A549 (cell line): ENCODE results near the gene TMEM107. TPM values are rescaled to one million over a fixed set of nuclear protein-coding genes. Genes with fewer than 3 reads are reported as not detected.

Experiments
- ATAC-seq, 2 experiments: fragments of 200-7000 bp in 1 of 2; fragments of >200 bp in 1 of 2; cut with Nextera tagmentation in 1 of 2; cut with Tn5 transposase in 1 of 2; 3 replicates each; pipeline versions ENCODE4 v1.8.0 to v1.9.1; 2018 to 2020; ENCODE audit warnings: mild to moderate bottlenecking in 1 of 2, moderate library complexity in 1 of 2
- CTCF ChIA-PET: fragments of 300-600 bp; sonication (Branson Sonifier 250); formaldehyde crosslinking; extraction: SDS; loops from one replicate; lab custom pipeline; 2021; ENCODE audit warnings: antibody characterized with exemption, inconsistent platforms; lab: Yijun Ruan, JAX
- POLR2A ChIA-PET: fragments of 350-600 bp; formaldehyde crosslinking; extraction: SDS; loops from one replicate; lab custom pipeline; 2021; ENCODE audit warnings: antibody characterized with exemption, inconsistent platforms; lab: Yijun Ruan, JAX
- DNase-seq, 2 experiments: peaks; one replicate each; pipeline versions ENCODE4 v3.0.0 to v3.0.0-alpha.2; 2011 to 2016; ENCODE audit warnings: low read depth in 1 of 2, low spot score in 1 of 2
- FAIRE-seq: peaks from 2 replicates; lab custom pipeline; 2011; peaks lifted over from hg19 to GRCh38; lab: Jason Lieb, UNC
- H3K27ac ChIP-seq, 2 experiments: fragments of >200 bp; sonication (Bioruptor Twin); formaldehyde crosslinking; 3 replicates each; pipeline ENCODE4 v1.5.1; 2016 to 2017
- H3K4me1 ChIP-seq: fragments of >200 bp; sonication (Bioruptor Twin); formaldehyde crosslinking; 3 replicates; pipeline ENCODE4 v1.6.1; 2016
- H3K4me2 ChIP-seq: fragments of >200 bp; sonication (Bioruptor Twin); formaldehyde crosslinking; 3 replicates; pipeline ENCODE4 v1.6.1; 2016
- H3K4me3 ChIP-seq: fragments of >200 bp; sonication (Bioruptor Twin); formaldehyde crosslinking; 3 replicates; pipeline ENCODE4 v1.5.1; 2016
- H3K9me3 ChIP-seq: fragments of >200 bp; sonication (Bioruptor Twin); formaldehyde crosslinking; 3 replicates; pipeline ENCODE4 v1.6.1; 2016
- CEBPB ChIP-seq, 2 experiments: fragments of >200 bp in 1 of 2; sonication (Bioruptor Twin) in 1 of 2; formaldehyde crosslinking in 1 of 2; IDR thresholded peaks; 2 replicates each; pipeline ENCODE4 v1.6.1; 2012 to 2016
- E2F6 ChIP-seq: IDR thresholded peaks from 2 replicates; pipeline ENCODE4 v1.6.1; 2012; ENCODE audit warnings: low read depth, borderline replicate concordance
- EP300 ChIP-seq, 2 experiments: fragments of >200 bp; sonication (Bioruptor Twin); formaldehyde crosslinking; IDR thresholded peaks; 2 replicates in 1 of 2; 3 replicates in 1 of 2; pipeline ENCODE4 v1.6.1; 2016 to 2017
- ESRRA ChIP-seq: fragments of 150-350 bp; IDR thresholded peaks from 2 replicates; pipeline ENCODE4 v1.6.1; 2014; ENCODE audit warnings: mild to moderate bottlenecking, low read length, borderline replicate concordance
- FOSB ChIP-seq: fragments of 250-450 bp; sonication (Bioruptor Pico); IDR thresholded peaks from 2 replicates; pipeline ENCODE4 v1.5.0; 2020; ENCODE audit warnings: mild to moderate bottlenecking, moderate library complexity
- HEYL ChIP-seq: fragments of 250-450 bp; sonication (Bioruptor Pico); IDR thresholded peaks from 2 replicates; pipeline ENCODE4 v1.8.0; 2021; ENCODE audit warnings: mild to moderate bottlenecking, moderate library complexity
- HOXA7 ChIP-seq: fragments of 250-450 bp; sonication (Bioruptor Pico); IDR thresholded peaks from 2 replicates; pipeline ENCODE4 v1.5.0; 2020; ENCODE audit warnings: mild to moderate bottlenecking, moderate library complexity
- HOXB13 ChIP-seq: fragments of 250-450 bp; sonication (Bioruptor Pico); IDR thresholded peaks from 2 replicates; pipeline ENCODE4 v1.5.0; 2020; ENCODE audit warnings: low read depth, mild to moderate bottlenecking, moderate library complexity
- JUN ChIP-seq, 2 experiments: fragments of >200 bp; sonication (Bioruptor Twin); formaldehyde crosslinking; IDR thresholded peaks; 2 replicates in 1 of 2; 3 replicates in 1 of 2; pipeline ENCODE4 v1.6.1; 2016 to 2017
- KDM5A ChIP-seq: fragments of 200-600 bp; sonication (generic); IDR thresholded peaks from 2 replicates; pipeline ENCODE4 v1.6.1; 2016; ENCODE audit warnings: antibody characterized with exemption, mild to moderate bottlenecking
- MAFK ChIP-seq: fragments of 450-650 bp; IDR thresholded peaks from 2 replicates; pipeline ENCODE4 v1.6.1; 2014; ENCODE audit not compliant: partially characterized antibody
- MAZ ChIP-seq: fragments of 150-350 bp; IDR thresholded peaks from 2 replicates; pipeline ENCODE4 v1.6.1; 2014; ENCODE audit warnings: antibody characterized with exemption, low read depth, low read length, borderline replicate concordance
- NFE2L2 ChIP-seq: fragments of 150-350 bp; conservative IDR thresholded peaks from 2 replicates; pipeline ENCODE4 v1.6.1; 2014; ENCODE audit warnings: low read length
- NR3C1 ChIP-seq: fragments of >200 bp; sonication (Bioruptor Twin); formaldehyde crosslinking; IDR thresholded peaks from 3 replicates; pipeline ENCODE4 v1.6.1; 2017
- PHF8 ChIP-seq: fragments of 200-600 bp; sonication (generic); IDR thresholded peaks from 2 replicates; pipeline ENCODE4 v1.6.1; 2016; ENCODE audit warnings: low read depth, mild to moderate bottlenecking, antibody characterized with exemption, moderate library complexity, borderline replicate concordance
- POLR2AphosphoS2 ChIP-seq: conservative IDR thresholded peaks from 2 replicates; pipeline ENCODE4 v1.6.1; 2012; ENCODE audit warnings: low read length, improper control_type of control experiment, inconsistent platforms
- RARB ChIP-seq: fragments of 250-450 bp; sonication (Bioruptor Pico); IDR thresholded peaks from 2 replicates; pipeline ENCODE4 v1.8.0; 2021; ENCODE audit warnings: mild to moderate bottlenecking, moderate library complexity
- RCOR1 ChIP-seq: fragments of 150-350 bp; IDR thresholded peaks from 2 replicates; pipeline ENCODE4 v1.6.1; 2014; ENCODE audit warnings: antibody characterized with exemption, low read length, low read depth
- RFX5 ChIP-seq: fragments of 450-650 bp; IDR thresholded peaks from 2 replicates; pipeline ENCODE4 v1.7.1; 2014; ENCODE audit warnings: antibody characterized with exemption, mild to moderate bottlenecking, moderate library complexity
- SMC3 ChIP-seq: fragments of >200 bp; sonication (Bioruptor Twin); formaldehyde crosslinking; IDR thresholded peaks from 3 replicates; pipeline ENCODE4 v1.6.1; 2018; ENCODE audit warnings: inconsistent platforms
- TFCP2L1 ChIP-seq: fragments of 250-450 bp; sonication (Bioruptor Pico); IDR thresholded peaks from 2 replicates; pipeline ENCODE4 v1.5.0; 2021; ENCODE audit warnings: mild to moderate bottlenecking
- TP53 ChIP-seq: fragments of 250-450 bp; sonication (Bioruptor Pico); IDR thresholded peaks from 2 replicates; pipeline ENCODE4 v1.5.0; 2021; ENCODE audit warnings: mild to moderate bottlenecking, moderate library complexity
- ZC3H11A ChIP-seq: fragments of 450-650 bp; IDR thresholded peaks from 2 replicates; pipeline ENCODE4 v1.6.1; 2014; ENCODE audit warnings: antibody characterized with exemption, mild to moderate bottlenecking
- ZSCAN20 ChIP-seq: fragments of 250-450 bp; sonication (Bioruptor Pico); IDR thresholded peaks from 2 replicates; pipeline ENCODE4 v1.8.0; 2022; ENCODE audit warnings: mild to moderate bottlenecking, moderate library complexity
- WGBS: methylation state at CpG from one replicate; pipeline ENCODE4 v1.1.6; 2017; ENCODE audit errors: missing lambda C conversion rate; 5-methylcytosine and 5-hydroxymethylcytosine counted together
- polyA plus RNA-seq, 4 experiments: library from polyadenylated mRNA; depleted of rRNA in 3 of 4; stranded (reverse); fragments of >200 nt; fragmentation: RNase III in 1 of 4; extraction: RNeasy Plus Mini Kit Qiagen cat#74134 plus additional on column Dnase treatment in 1 of 4; gene quantifications; 2 replicates in 3 of 4; 3 replicates in 1 of 4; pipeline ENCODE4 v1.2.3, GENCODE V29; 2011 to 2017
- TF ChIP-seq, protein P1 (sequence below): fragments of 450-650 bp; IDR thresholded peaks from 2 replicates; pipeline ENCODE4 v1.6.1; 2014; ENCODE audit warnings: antibody characterized with exemption
- TF ChIP-seq, protein P2 (sequence below): IDR thresholded peaks from 2 replicates; pipeline ENCODE4 v1.6.1; 2012
- TF ChIP-seq, protein P3 (sequence below): IDR thresholded peaks from 2 replicates; pipeline ENCODE4 v1.6.1; 2012

TMEM107 gene
- polyA plus RNA-seq, 2 of the 4 experiments (the other 2 are of a cell fraction): 17.0 to 22.8 TPM

- H3K9me3 ChIP-seq: no peaks in the 10 kb centered on the region
- WGBS: 92% methylated on average over 14 of the region's 15 CpGs
- TF ChIP-seq KDM5A (no peak), NFE2L2 (no peak), E2F6 (no peak), TP53 (CRISPR knock-in tag) (no peak), TFCP2L1 (CRISPR knock-in tag) (no peak), ZC3H11A (no peak), ESRRA (no peak), MAZ (no peak), EP300 (IDR thresholded peaks at IDR 0.05) (no peak)
- TF ChIP-seq, protein P1, sequence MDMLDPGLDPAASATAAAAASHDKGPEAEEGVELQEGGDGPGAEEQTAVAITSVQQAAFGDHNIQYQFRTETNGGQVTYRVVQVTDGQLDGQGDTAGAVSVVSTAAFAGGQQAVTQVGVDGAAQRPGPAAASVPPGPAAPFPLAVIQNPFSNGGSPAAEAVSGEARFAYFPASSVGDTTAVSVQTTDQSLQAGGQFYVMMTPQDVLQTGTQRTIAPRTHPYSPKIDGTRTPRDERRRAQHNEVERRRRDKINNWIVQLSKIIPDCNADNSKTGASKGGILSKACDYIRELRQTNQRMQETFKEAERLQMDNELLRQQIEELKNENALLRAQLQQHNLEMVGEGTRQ: no peak
- DNase-seq (no peak), ATAC-seq (no peak), FAIRE-seq (no peak)
- no peak overlapping the region for H3K4me3 ChIP-seq
- no peak overlapping the region for H3K27ac ChIP-seq
- ChIA-PET POLR2A (no interaction called here), CTCF (interaction anchor here (0.8 to 26.5 kb wide), 5 partner anchors 6 to 65 kb away, joined by 3 to 601 read pairs (median 4); partner anchors contain the start of genes PER1 and VAMP2)
- peaks cover 3% of the 10 kb centered on the region; the same call in 1 of the 3 replicates for H3K4me1 ChIP-seq
- H3K4me2 ChIP-seq: no peak overlapping the region
Measured at GRCh38 chr17:8144401-8145231, 31.6 kb downstream of the TMEM107 start.

GRCh38 chr17:8143581-8144400 lies 32.4 kb downstream of the TMEM107 start:
- Histone ChIP-seq H3K9me3 (no peaks in the 10 kb centered on the region), H3K4me2 (no peak overlapping the region), H3K4me1 (peaks cover 5% of the 10 kb centered on the region; the same call in 1 of the 3 replicates), H3K27ac (no peak overlapping the region), H3K4me3 (no peak overlapping the region)
- FAIRE-seq (no peak), DNase-seq (no peak), ATAC-seq (no peak)
- peak; percentile 45 for TF ChIP-seq POLR2AphosphoS2
- TF ChIP-seq FOSB (CRISPR knock-in tag): no peak
- ChIA-PET CTCF (interaction anchor here (1.1 to 26.5 kb wide), 5 partner anchors 5 to 70 kb away, joined by 3 to 601 read pairs (median 79); partner anchors contain the start of genes HES7, PER1 and VAMP2), POLR2A (interaction anchor here (1.1 kb wide), 1 partner anchor 30 kb away, joined by 7 read pairs; no protein-coding TSS in a partner anchor)
- 87% methylated on average over 20 of the region's 22 CpGs for WGBS

DNA sequence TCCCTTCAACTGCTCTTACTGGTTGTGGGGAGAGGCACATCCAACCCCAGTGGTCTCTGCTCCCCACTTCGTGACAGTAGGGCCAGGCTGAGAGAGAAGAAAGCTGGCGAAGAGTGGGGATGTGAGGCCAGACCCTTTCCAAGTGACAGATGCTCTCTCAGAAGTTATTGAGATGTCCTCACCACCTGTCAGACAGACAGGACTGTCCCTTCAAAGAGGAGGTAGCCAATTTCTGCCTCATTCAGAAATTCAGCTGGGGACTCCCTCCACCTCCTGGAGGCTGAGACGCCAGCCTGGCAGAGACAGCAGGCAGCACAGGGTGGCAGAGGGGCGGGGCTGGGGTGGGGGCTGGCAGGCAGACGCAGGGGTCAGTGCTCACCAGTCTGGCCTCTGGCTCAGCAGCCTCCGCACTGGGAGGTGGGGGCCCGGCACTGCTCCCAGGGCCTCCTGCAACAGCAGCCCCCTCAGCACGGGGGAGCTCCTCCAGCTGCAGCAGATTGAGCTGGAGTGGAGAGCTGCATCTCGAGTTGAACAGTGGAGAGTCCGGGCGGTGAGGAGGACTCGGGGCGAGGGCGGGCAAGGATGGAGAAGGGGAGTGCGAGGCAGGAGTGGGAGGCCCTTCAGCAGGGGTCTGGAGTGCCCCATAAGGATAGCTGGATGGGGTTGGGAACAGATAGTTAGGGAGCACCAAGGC lies 33.1 kb downstream of the TMEM107 start:
- ATAC-seq: no peak
- Histone ChIP-seq H3K4me2 (no peak overlapping the region), H3K4me1 (peaks cover 6% of the 10 kb centered on the region; the same call in 2 of the 3 replicates), H3K9me3 (no peaks in the 10 kb centered on the region), H3K27ac (no peak overlapping the region), H3K4me3 (no peak overlapping the region)
- 93% methylated on average over 9 of the region's 15 CpGs for WGBS
- CTCF ChIA-PET: interaction anchor here (1.1 to 26.5 kb wide), 5 partner anchors 4 to 70 kb away, joined by 3 to 601 read pairs (median 79); partner anchors contain the start of genes HES7, PER1 and VAMP2
- FAIRE-seq: no peak
- POLR2A ChIA-PET: interaction anchor here (1.1 kb wide), 1 partner anchor 30 kb away, joined by 7 read pairs; no protein-coding TSS in a partner anchor
- no peak for DNase-seq
- no peak for TF ChIP-seq ZSCAN20
- no peak for TF ChIP-seq SMC3
- TF ChIP-seq HEYL: no peak
- TF ChIP-seq NR3C1: no peak
- no peak for TF ChIP-seq MAFK
- TF ChIP-seq RFX5: no peak
- no peak for TF ChIP-seq TP53 (CRISPR knock-in tag)
- no peak for TF ChIP-seq CEBPB (IDR thresholded peaks at IDR 0.05)
- no peak for TF ChIP-seq JUN (IDR thresholded peaks at IDR 0.05)
- no peak for TF ChIP-seq E2F6
- TF ChIP-seq, protein P2, sequence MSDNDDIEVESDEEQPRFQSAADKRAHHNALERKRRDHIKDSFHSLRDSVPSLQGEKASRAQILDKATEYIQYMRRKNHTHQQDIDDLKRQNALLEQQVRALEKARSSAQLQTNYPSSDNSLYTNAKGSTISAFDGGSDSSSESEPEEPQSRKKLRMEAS: no peak
- no peak for TF ChIP-seq HOXA7
- TF ChIP-seq, protein P3, sequence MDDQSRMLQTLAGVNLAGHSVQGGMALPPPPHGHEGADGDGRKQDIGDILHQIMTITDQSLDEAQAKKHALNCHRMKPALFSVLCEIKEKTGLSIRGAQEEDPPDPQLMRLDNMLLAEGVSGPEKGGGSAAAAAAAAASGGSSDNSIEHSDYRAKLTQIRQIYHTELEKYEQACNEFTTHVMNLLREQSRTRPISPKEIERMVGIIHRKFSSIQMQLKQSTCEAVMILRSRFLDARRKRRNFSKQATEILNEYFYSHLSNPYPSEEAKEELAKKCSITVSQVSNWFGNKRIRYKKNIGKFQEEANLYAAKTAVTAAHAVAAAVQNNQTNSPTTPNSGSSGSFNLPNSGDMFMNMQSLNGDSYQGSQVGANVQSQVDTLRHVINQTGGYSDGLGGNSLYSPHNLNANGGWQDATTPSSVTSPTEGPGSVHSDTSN: no peak
- TF ChIP-seq RARB (CRISPR knock-in tag): no peak
- no peak for TF ChIP-seq RCOR1
- no peak for TF ChIP-seq HOXB13
- no peak for TF ChIP-seq PHF8
